Osteoblast (primary cell): Measurements from ENCODE around the gene DENND1A. TPM values are rescaled to one million over a fixed set of nuclear protein-coding genes. Genes with fewer than 3 reads are reported as not detected.
"Not testable (repeated sequence)": the region's sequence is repeated elsewhere in the genome, so short reads cannot be mapped to it uniquely, and the experiment has no call there.

Source experiments
- DNase-seq: peaks from one replicate; pipeline ENCODE4 v3.0.0; 2011; ENCODE audit warnings: low spot score, mixed read lengths; ENCODE audit not compliant: insufficient read length; ENCODE audit errors: missing footprints
- H2AFZ ChIP-seq: 2 replicates; pipeline ENCODE4 v1.6.0; 2011; ENCODE audit warnings: mild to moderate bottlenecking, low read length
- H3K27ac ChIP-seq: 2 replicates; pipeline ENCODE4 v1.5.1; 2011; ENCODE audit warnings: mild to moderate bottlenecking, low read depth, low read length, moderate library complexity
- H3K27me3 ChIP-seq: 2 replicates; pipeline ENCODE4 v1.6.0; 2012; ENCODE audit warnings: mild to moderate bottlenecking, control low read depth, inconsistent platforms, low read length, moderate library complexity; ENCODE audit not compliant: insufficient read depth
- H3K36me3 ChIP-seq: 2 replicates; pipeline ENCODE4 v1.5.1; 2011; ENCODE audit warnings: mild to moderate bottlenecking, low read length, control low read depth, moderate library complexity; ENCODE audit not compliant: insufficient read depth
- H3K4me1 ChIP-seq: 2 replicates; pipeline ENCODE4 v1.5.1; 2011; ENCODE audit warnings: mild to moderate bottlenecking, low read length, control low read depth, moderate library complexity; ENCODE audit not compliant: insufficient read depth
- H3K4me2 ChIP-seq: 2 replicates; pipeline ENCODE4 v1.6.0; 2011; ENCODE audit warnings: mild to moderate bottlenecking, low read length; ENCODE audit not compliant: insufficient read depth
- H3K4me3 ChIP-seq: fragments of 200-600 bp; sonication (generic); 3 replicates; pipeline ENCODE4 v1.5.1; 2012; ENCODE audit warnings: mild to moderate bottlenecking, low read length, inconsistent platforms; ENCODE audit not compliant: insufficient read depth
- H3K79me2 ChIP-seq: 2 replicates; pipeline ENCODE4 v1.6.0; 2012; ENCODE audit warnings: mild to moderate bottlenecking, low read length, control low read depth, inconsistent platforms; ENCODE audit not compliant: insufficient read depth
- H3K9me3 ChIP-seq: 2 replicates; pipeline ENCODE4 v1.5.1; 2011; ENCODE audit warnings: low read depth, low read length, control low read depth
- H4K20me1 ChIP-seq: 2 replicates; pipeline ENCODE4 v1.6.0; 2012; ENCODE audit warnings: mild to moderate bottlenecking, low read length, control low read depth; ENCODE audit not compliant: insufficient read depth
- CTCF ChIP-seq: IDR thresholded peaks from 2 replicates; pipeline ENCODE4 v1.5.1; 2011; ENCODE audit warnings: mild to moderate bottlenecking, low read depth, low read length, moderate library complexity; ENCODE audit errors: extremely low read depth
- total RNA-seq: library from RNA; depleted of rRNA; stranded (reverse); fragments of >200 nt; gene quantifications from 2 replicates; pipeline ENCODE4 v1.2.3, GENCODE V29; 2012

The DENND1A gene
- total RNA-seq, 1 donor = 14.1 TPM

GRCh38 chr9:123431581-123431980 lies 498.3 kb downstream of the DENND1A start:
- Histone ChIP-seq H3K27ac (no peak overlapping the region), H3K27me3 (no peaks in the 10 kb centered on the region), H3K4me3 (no peak overlapping the region), H3K79me2 (no peaks in the 10 kb centered on the region), H3K4me2 (no peak overlapping the region), H4K20me1 (no peaks in the 10 kb centered on the region), H2AFZ (no peak overlapping the region), H3K9me3 (no peaks in the 10 kb centered on the region), H3K36me3 (no peaks in the 10 kb centered on the region), H3K4me1 (no peaks in the 10 kb centered on the region)
- DNase-seq = no peak
- no peak for TF ChIP-seq CTCF

GRCh38 chr9:123428450-123428849 lies 501.5 kb downstream of the DENND1A start:
- not testable (repeated sequence) for H3K27me3 ChIP-seq, H3K9me3 ChIP-seq, H4K20me1 ChIP-seq, H3K4me1 ChIP-seq, H3K27ac ChIP-seq, DNase-seq, H3K79me2 ChIP-seq, H3K4me3 ChIP-seq, H3K36me3 ChIP-seq, H3K4me2 ChIP-seq, H2AFZ ChIP-seq

GRCh38 chr9:123426406-123426805 lies 503.5 kb downstream of the DENND1A start:
- no peak for TF ChIP-seq CTCF
- Histone ChIP-seq H3K36me3 (no peaks in the 10 kb centered on the region), H3K4me1 (no peaks in the 10 kb centered on the region)

GRCh38 chr9:123425836-123426365 lies 504.0 kb downstream of the DENND1A start:
- DNase-seq = no peak
- Histone ChIP-seq H3K4me3 (no peak overlapping the region), H3K36me3 (no peaks in the 10 kb centered on the region), H2AFZ (no peak overlapping the region), H3K27me3 (no peaks in the 10 kb centered on the region), H3K4me1 (no peaks in the 10 kb centered on the region), H3K27ac (no peak overlapping the region), H3K4me2 (no peak overlapping the region), H3K79me2 (no peaks in the 10 kb centered on the region), H3K9me3 (no peaks in the 10 kb centered on the region), H4K20me1 (peaks cover 4% of the 10 kb centered on the region)
- TF ChIP-seq CTCF = no peak

More at GRCh38 chr9:123426406-123426805, 503.5 kb downstream of the DENND1A start:
- Histone ChIP-seq H3K9me3 (no peaks in the 10 kb centered on the region), H3K4me2 (no peak overlapping the region), H2AFZ (no peak overlapping the region), H3K27ac (no peak overlapping the region), H3K27me3 (no peaks in the 10 kb centered on the region), H4K20me1 (peaks cover 4% of the 10 kb centered on the region), H3K79me2 (no peaks in the 10 kb centered on the region), H3K4me3 (no peak overlapping the region)
- DNase-seq = no peak
